Measurements from ENCODE around the gene TAF13. TPM values are rescaled to one million over a fixed set of nuclear protein-coding genes. Genes with fewer than 3 reads are reported as not detected.

Gene TAF13
- 16.1 to 39.7 TPM (median 28.1 TPM) in 5 replicates for total RNA-seq (2022; extraction: Qiagen RNA extraction; ENCODE audit: low read depth)

GRCh38 chr1:109075531-109076490, at the start of gene TAF13:
TAF13 (minus strand) TSS chr1:109076003; CDS start chr1:109075947, 56 bp downstream.

GRCh38 chr1:109113590-109114341, 38.0 kb upstream of the TAF13 start, which contains the start of gene ELAPOR1:
ELAPOR1 (plus strand) TSS chr1:109114115; CDS start chr1:109114184, 69 bp downstream.

GRCh38 chr1:109090196-109091077, 14.6 kb upstream of the TAF13 start, which contains the start of gene TMEM167B:
TMEM167B (plus strand) TSS chr1:109090764; CDS start chr1:109090873, 109 bp downstream.

GRCh38 chr1:109041621-109042468, 34.0 kb downstream of the TAF13 start, which contains the start of gene WDR47:
WDR47 (minus strand) TSS chr1:109042102; CDS start chr1:109023512, 18,590 bp downstream.

Other genes with a start within 250 kb of the TAF13 start
- gene AKNAD1, start 218.9 kb downstream of the TAF13 start, total RNA-seq (2022; extraction: Qiagen RNA extraction; ENCODE audit: low read depth): 0.69 to 2.0 TPM (median 0.94 TPM) in 5 replicates
- 14.3 to 20.4 TPM (median 15.9 TPM) in 5 replicates for gene GPSM2, start 199.0 kb downstream of the TAF13 start, total RNA-seq (2022; extraction: Qiagen RNA extraction; ENCODE audit: low read depth)
- 15.5 to 17.2 TPM (median 16.1 TPM) in 5 replicates for gene CLCC1, start 112.5 kb downstream of the TAF13 start, total RNA-seq (2022; extraction: Qiagen RNA extraction; ENCODE audit: low read depth)
- gene WDR47, start 33.9 kb downstream of the TAF13 start, total RNA-seq (2022; extraction: Qiagen RNA extraction; ENCODE audit: low read depth): 4.4 to 7.2 TPM (median 7.1 TPM) in 5 replicates
- 8.1 to 11.7 TPM (median 10.0 TPM) in 5 replicates for gene TMEM167B, start 14.8 kb upstream of the TAF13 start, total RNA-seq (2022; extraction: Qiagen RNA extraction; ENCODE audit: low read depth)
- gene ELAPOR1, start 38.1 kb upstream of the TAF13 start, total RNA-seq (2022; extraction: Qiagen RNA extraction; ENCODE audit: low read depth): 0.37 to 1.5 TPM (median 0.51 TPM) in 5 replicates
- 93.6 to 105 TPM (median 99.7 TPM) in 5 replicates for gene SARS1, start 137.9 kb upstream of the TAF13 start, total RNA-seq (2022; extraction: Qiagen RNA extraction; ENCODE audit: low read depth)
- gene CELSR2, start 173.5 kb upstream of the TAF13 start, total RNA-seq (2022; extraction: Qiagen RNA extraction; ENCODE audit: low read depth): 3.6 to 5.9 TPM (median 5.2 TPM) in 5 replicates
- gene PSRC1, start 207.1 kb upstream of the TAF13 start, total RNA-seq (2022; extraction: Qiagen RNA extraction; ENCODE audit: low read depth): 17.3 to 26.9 TPM (median 24.6 TPM) in 5 replicates
- not detected in 5 replicates for gene MYBPHL, start 231.0 kb upstream of the TAF13 start, total RNA-seq (2022; extraction: Qiagen RNA extraction; ENCODE audit: low read depth)

Data from A549 treated with RU486 at 1 μM for 4 hours (cell line).